Mesenchymal stem cell (in vitro differentiated cells and primary cell): ENCODE data around the gene DCST1.

Experiments
- DNase-seq: peaks from one replicate; pipeline ENCODE4 v3.0.0-alpha.2; 2013
- H2AFZ ChIP-seq: one replicate; pipeline ENCODE4 v1.6.1; 2013; ENCODE audit warnings: low read depth, mild to moderate bottlenecking, control low read depth, inconsistent platforms, low read length, moderate library complexity
- H2AK5ac ChIP-seq: 2 replicates; pipeline ENCODE4 v1.6.1; 2013; ENCODE audit warnings: low read length, moderate library complexity, mild to moderate bottlenecking, inconsistent platforms; ENCODE audit not compliant: severe bottlenecking
- H2BK120ac ChIP-seq: one replicate; pipeline ENCODE4 v1.6.1; 2013; ENCODE audit warnings: low read depth, mild to moderate bottlenecking, inconsistent platforms, low read length, moderate library complexity
- H2BK12ac ChIP-seq, 2 experiments: one replicate each; pipeline ENCODE4 v1.6.1; 2013; ENCODE audit warnings: inconsistent platforms in 2 of 2, low read length in 2 of 2, mild to moderate bottlenecking in 2 of 2, moderate library complexity in 2 of 2, control low read depth in 1 of 2
- H2BK15ac ChIP-seq: one replicate; pipeline ENCODE4 v1.6.1; 2013; ENCODE audit warnings: mild to moderate bottlenecking, low read depth, inconsistent platforms; ENCODE audit not compliant: poor library complexity, severe bottlenecking
- H2BK5ac ChIP-seq: 2 replicates; pipeline ENCODE4 v1.6.1; 2013; ENCODE audit warnings: low read depth, mild to moderate bottlenecking, low read length, control low read depth, inconsistent platforms; ENCODE audit not compliant: poor library complexity, severe bottlenecking
- H3K14ac ChIP-seq, 2 experiments: one replicate each; pipeline ENCODE4 v1.6.1; 2013; ENCODE audit warnings: inconsistent platforms in 2 of 2, low read length in 2 of 2, control low read depth in 1 of 2, mild to moderate bottlenecking in 1 of 2, moderate library complexity in 1 of 2
- H3K18ac ChIP-seq, 2 experiments: one replicate each; pipeline ENCODE4 v1.6.1; 2013; ENCODE audit warnings: inconsistent platforms in 2 of 2, low read length in 2 of 2, control low read depth in 1 of 2, low read depth in 1 of 2, mild to moderate bottlenecking in 1 of 2
- H3K23ac ChIP-seq, 2 experiments: one replicate each; pipeline ENCODE4 v1.6.1; 2013; ENCODE audit warnings: inconsistent platforms in 2 of 2, low read length in 2 of 2, mild to moderate bottlenecking in 2 of 2, moderate library complexity in 2 of 2, control low read depth in 1 of 2
- H3K27ac ChIP-seq: 2 replicates; pipeline ENCODE4 v1.5.1; 2013; ENCODE audit warnings: mild to moderate bottlenecking, moderate library complexity, low read length, control low read depth, inconsistent platforms; ENCODE audit not compliant: poor library complexity, severe bottlenecking
- H3K27me3 ChIP-seq, 2 experiments: 2 replicates each; pipeline versions ENCODE4 v1.6.1 to v1.7.0; 2013; ENCODE audit warnings: low read length in 2 of 2, mild to moderate bottlenecking in 2 of 2, moderate library complexity in 2 of 2, control low read depth in 1 of 2, inconsistent platforms in 1 of 2; ENCODE audit not compliant: control insufficient read depth in 1 of 2, insufficient read depth in 1 of 2
- H3K36me3 ChIP-seq, 2 experiments: 2 replicates each; pipeline versions ENCODE4 v1.6.1 to v1.7.0; 2013; ENCODE audit warnings: low read length in 2 of 2, control low read depth in 1 of 2, inconsistent platforms in 1 of 2, low read depth in 1 of 2, mild to moderate bottlenecking in 1 of 2; ENCODE audit not compliant: insufficient read depth in 2 of 2, control insufficient read depth in 1 of 2
- H3K4ac ChIP-seq, 2 experiments: one replicate each; pipeline ENCODE4 v1.6.1; 2013; ENCODE audit warnings: inconsistent platforms in 2 of 2, low read length in 2 of 2, mild to moderate bottlenecking in 2 of 2, moderate library complexity in 2 of 2, control low read depth in 1 of 2, low read depth in 1 of 2
- H3K4me1 ChIP-seq: 2 replicates; pipeline ENCODE4 v1.6.1; 2013; ENCODE audit warnings: low read depth, low read length, control low read depth; ENCODE audit not compliant: control insufficient read depth, insufficient read depth
- H3K4me2 ChIP-seq: 2 replicates; pipeline ENCODE4 v1.6.1; 2013; ENCODE audit warnings: low read length, mild to moderate bottlenecking, inconsistent platforms; ENCODE audit not compliant: poor library complexity, severe bottlenecking
- H3K4me3 ChIP-seq, 2 experiments: 2 replicates each; pipeline versions ENCODE4 v1.5.1 to v1.7.0; 2013; ENCODE audit warnings: low read length in 2 of 2, mild to moderate bottlenecking in 2 of 2, control low read depth in 1 of 2, low read depth in 1 of 2; ENCODE audit not compliant: insufficient read depth in 1 of 2
- H3K79me1 ChIP-seq: replicated peaks from 2 replicates; pipeline ENCODE4 v1.6.1; 2013; ENCODE audit warnings: mild to moderate bottlenecking, control low read depth, low read length, inconsistent platforms; ENCODE audit not compliant: poor library complexity, severe bottlenecking
- H3K9ac ChIP-seq: 2 replicates; pipeline ENCODE4 v1.7.0; 2013; ENCODE audit warnings: mild to moderate bottlenecking, low read length, moderate library complexity
- H3K9me3 ChIP-seq: 2 replicates; pipeline ENCODE4 v1.7.0; 2013; ENCODE audit warnings: mild to moderate bottlenecking, low read length; ENCODE audit not compliant: control insufficient read depth
- H4K8ac ChIP-seq: one replicate; pipeline ENCODE4 v1.6.1; 2013; ENCODE audit warnings: inconsistent platforms, mild to moderate bottlenecking, low read length, moderate library complexity
- H4K91ac ChIP-seq: one replicate; pipeline ENCODE4 v1.6.1; 2013; ENCODE audit warnings: mild to moderate bottlenecking, low read length, inconsistent platforms
- WGBS: methylation state at CpG from one replicate; pipeline ENCODE4 v1.1.7; 2013; ENCODE audit warnings: mixed read lengths; 5-methylcytosine and 5-hydroxymethylcytosine counted together

The DCST1 gene

DNA sequence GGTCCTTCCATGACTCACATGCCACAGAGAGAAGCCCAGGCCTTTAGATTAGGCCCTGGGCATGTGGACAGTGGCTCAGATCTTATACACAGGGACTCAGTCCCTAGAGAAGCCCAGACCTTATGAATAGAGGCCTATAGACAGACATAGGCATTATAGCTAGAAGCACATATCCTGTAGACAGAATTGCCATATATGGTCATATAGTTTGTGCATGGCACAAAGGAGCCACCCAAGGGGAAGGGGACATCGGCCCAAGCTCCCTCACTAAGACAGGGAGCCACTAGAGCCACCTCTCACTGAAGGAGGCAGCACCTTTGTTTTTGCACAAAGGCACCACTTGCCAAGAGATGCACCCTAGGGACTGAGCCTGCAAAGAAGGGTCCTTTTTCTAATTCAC lies 42.7 kb downstream of the DCST1 start:
- H3K4ac ChIP-seq = no peak overlapping the region
- no peak overlapping the region for H4K8ac ChIP-seq
- no peak overlapping the region for H2BK5ac ChIP-seq
- no peak overlapping the region for H3K27ac ChIP-seq
- no peak overlapping the region for H3K4me2 ChIP-seq
- no peak overlapping the region for H2BK15ac ChIP-seq
- H3K9me3 ChIP-seq = no peaks in the 10 kb centered on the region
- no peak overlapping the region for H3K9ac ChIP-seq
- H3K27me3 ChIP-seq = peaks cover 43 to 74% of the 10 kb centered on the region in 2 experiments
- H2AFZ ChIP-seq = no peak overlapping the region
- peaks cover 32% of the 10 kb centered on the region for H3K4me1 ChIP-seq
- H3K18ac ChIP-seq = no peak overlapping the region
- H3K4me3 ChIP-seq = no peak overlapping the region
- no peaks in the 10 kb centered on the region for H3K79me1 ChIP-seq
- no peak overlapping the region for H2AK5ac ChIP-seq
- H3K23ac ChIP-seq = no peak overlapping the region
- no peak overlapping the region for H2BK120ac ChIP-seq
- no peaks in the 10 kb centered on the region for H3K36me3 ChIP-seq
- no peak overlapping the region for H4K91ac ChIP-seq
- H3K14ac ChIP-seq = no peak overlapping the region
- WGBS = 78% methylated on average over 1 of the region's 1 CpG
- DNase-seq = no peak
- no peak overlapping the region for H2BK12ac ChIP-seq

GRCh38 chr1:155077346-155077745 lies 43.7 kb downstream of the DCST1 start:
- no peak overlapping the region for H3K27ac ChIP-seq
- no peak overlapping the region for H2BK5ac ChIP-seq

GRCh38 chr1:155077758-155078445 lies 44.3 kb downstream of the DCST1 start:
- H2AK5ac ChIP-seq = no peak overlapping the region
- no peaks in the 10 kb centered on the region for H3K36me3 ChIP-seq
- H3K79me1 ChIP-seq = no peaks in the 10 kb centered on the region
- H3K23ac ChIP-seq = no peak overlapping the region
- peak overlapping the region in 1 of 2 experiments; percentile 8 for H2BK12ac ChIP-seq
- H2AFZ ChIP-seq = no peak overlapping the region
- peaks cover 57 to 73% of the 10 kb centered on the region in 2 experiments for H3K27me3 ChIP-seq
- 70% methylated on average over 4 of the region's 4 CpGs for WGBS
- no peak overlapping the region for H2BK5ac ChIP-seq
- peak overlapping the region in 1 of 2 experiments; percentile 28 for H3K18ac ChIP-seq
- no peaks in the 10 kb centered on the region for H3K9me3 ChIP-seq
- H4K8ac ChIP-seq = no peak overlapping the region
- H3K4me3 ChIP-seq = peak overlapping the region in 1 of 2 experiments; percentile 55
- no peak overlapping the region for H3K27ac ChIP-seq
- H3K9ac ChIP-seq = peak overlapping the region; percentile 21
- no peak overlapping the region for H3K4ac ChIP-seq
- H3K4me1 ChIP-seq = peaks cover 42% of the 10 kb centered on the region
- H4K91ac ChIP-seq = no peak overlapping the region
- no peak overlapping the region for H3K14ac ChIP-seq
- no peak overlapping the region for H3K4me2 ChIP-seq
- DNase-seq = no peak
- no peak overlapping the region for H2BK120ac ChIP-seq
- H2BK15ac ChIP-seq = no peak overlapping the region

More at GRCh38 chr1:155077346-155077745, 43.7 kb downstream of the DCST1 start:
- no peak for DNase-seq
- Histone ChIP-seq H3K4ac (no peak overlapping the region), H4K91ac (no peak overlapping the region), H3K4me3 (no peak overlapping the region), H2AK5ac (no peak overlapping the region), H2AFZ (no peak overlapping the region), H3K4me1 (peaks cover 38% of the 10 kb centered on the region), H3K4me2 (no peak overlapping the region), H4K8ac (no peak overlapping the region), H3K14ac (no peak overlapping the region), H3K23ac (peak overlapping the region in 1 of 2 experiments; percentile 18), H2BK120ac (no peak overlapping the region), H3K79me1 (no peaks in the 10 kb centered on the region), H2BK15ac (no peak overlapping the region), H2BK12ac (no peak overlapping the region), H3K9ac (no peak overlapping the region), H3K9me3 (no peaks in the 10 kb centered on the region), H3K27me3 (peaks cover 53 to 73% of the 10 kb centered on the region in 2 experiments), H3K18ac (no peak overlapping the region), H3K36me3 (no peaks in the 10 kb centered on the region)
- WGBS = 94% methylated on average over 3 of the region's 3 CpGs

GRCh38 chr1:155078469-155079209 lies 45.0 kb downstream of the DCST1 start, which contains the start of gene EFNA3:
TSS of gene EFNA3 (plus strand) at chr1:155078837. CDS start at chr1:155078942, 105 bp downstream.
- no peaks in the 10 kb centered on the region for H3K9me3 ChIP-seq
- H2BK120ac ChIP-seq = no peak within 1 kb of the TSS
- no peaks in the 10 kb centered on the region for H3K36me3 ChIP-seq
- H4K91ac ChIP-seq = peak within 1 kb of the TSS; percentile 18
- H2BK5ac ChIP-seq = peak within 1 kb of the TSS; percentile 26
- no peak within 1 kb of the TSS for H2AK5ac ChIP-seq
- H3K9ac ChIP-seq = peak within 1 kb of the TSS; percentile 21
- DNase-seq = peak; percentile 42
- H3K4ac ChIP-seq = no peak within 1 kb of the TSS
- peak within 1 kb of the TSS in 1 of 2 experiments; percentile 8 for H2BK12ac ChIP-seq
- peak within 1 kb of the TSS in 1 of 2 experiments; percentile 90 for H3K23ac ChIP-seq
- H3K27me3 ChIP-seq = peaks cover 61 to 73% of the 10 kb centered on the region in 2 experiments
- H3K27ac ChIP-seq = no peak within 1 kb of the TSS
- H3K14ac ChIP-seq = no peak within 1 kb of the TSS
- peaks cover 45% of the 10 kb centered on the region for H3K4me1 ChIP-seq
- H3K79me1 ChIP-seq = no peaks in the 10 kb centered on the region
- peak within 1 kb of the TSS; percentile 31 for H2BK15ac ChIP-seq
- peak within 1 kb of the TSS; percentile 60 for H3K4me2 ChIP-seq
- H2AFZ ChIP-seq = no peak within 1 kb of the TSS
- peak within 1 kb of the TSS in 1 of 2 experiments; percentile 75 for H3K18ac ChIP-seq
- H4K8ac ChIP-seq = no peak within 1 kb of the TSS
- peak within 1 kb of the TSS; percentile 37 to 63 for H3K4me3 ChIP-seq
- WGBS = 3% methylated on average over 45 of the region's 59 CpGs
